ENCODE measurements around the gene SLC38A5. TPM values are rescaled to one million over a fixed set of nuclear protein-coding genes. Genes with fewer than 3 reads are reported as not detected.

The SLC38A5 gene
- total and polyA plus RNA-seq, 2 experiments from 2014 or later = 20.7 to 47.7 TPM

- no peak overlapping the region for H3K27ac Mint-ChIP-seq
- peaks cover 3% of the 10 kb centered on the region; the same call in 1 of the 3 replicates for H3K4me1 Mint-ChIP-seq
- peaks cover 4% of the 10 kb centered on the region for H3K27me3 Mint-ChIP-seq (ENCODE audit: insufficient read depth, low read depth, poor library complexity)
- H3K4me2 ChIP-seq = no peak overlapping the region
- H4K20me1 ChIP-seq (replicated peaks; ENCODE audit: insufficient read depth) = no peaks in the 10 kb centered on the region
- no peak overlapping the region for H3K27ac ChIP-seq (ENCODE audit: low read depth)
- no peaks in the 10 kb centered on the region for H3K79me2 ChIP-seq (replicated peaks; ENCODE audit: insufficient read depth)
- no peak overlapping the region for H3K4me3 ChIP-seq
- no peaks in the 10 kb centered on the region for H3K36me3 ChIP-seq (ENCODE audit: insufficient read depth)
- no peaks in the 10 kb centered on the region for H3K9me3 Mint-ChIP-seq
- H3F3A ChIP-seq (replicated peaks; ENCODE audit: low read depth) = no peaks in the 10 kb centered on the region
- no peak for ATAC-seq
- no peaks in the 10 kb centered on the region for H3K36me3 Mint-ChIP-seq (ENCODE audit: low read depth)
- no peak overlapping the region for H2AFZ ChIP-seq
- no peaks in the 10 kb centered on the region for H3K4me1 ChIP-seq (ENCODE audit: insufficient read depth)
- DNase-seq (ENCODE audit: low spot score) = no peak
- no peaks in the 10 kb centered on the region for H3K27me3 ChIP-seq (ENCODE audit: insufficient read depth)
- H3K9me2 ChIP-seq (ENCODE audit: insufficient read depth) = no peaks in the 10 kb centered on the region
- H3K4me3 Mint-ChIP-seq = no peak overlapping the region
- no peak for TF ChIP-seq POLR2AphosphoS5 (IDR thresholded peaks at IDR 0.05; ENCODE audit: low read depth)
- TF ChIP-seq CREB1 (CRISPR knock-in tag; IDR thresholded peaks at IDR 0.05; ENCODE audit: low read depth) = no peak
- no peak for TF ChIP-seq REST (IDR thresholded peaks at IDR 0.05; ENCODE audit: unreplicated experiment)
- TF ChIP-seq ZNF331 (CRISPR knock-in tag; IDR thresholded peaks at IDR 0.05; ENCODE audit: low read depth) = no peak
- no peak for TF ChIP-seq ZNF114 (CRISPR knock-in tag; IDR thresholded peaks at IDR 0.05)
Measured at GRCh38 chrX:48505481-48505880, 35.4 kb upstream of the SLC38A5 start.

GRCh38 chrX:48504261-48504660 lies 34.2 kb upstream of the SLC38A5 start:
- Histone ChIP-seq H3K27me3 (ENCODE audit: insufficient read depth) (no peaks in the 10 kb centered on the region), H3K4me3 (no peak overlapping the region), H3K4me2 (no peak overlapping the region), H3K27ac (ENCODE audit: low read depth) (no peak overlapping the region), H4K20me1 (replicated peaks; ENCODE audit: insufficient read depth) (no peaks in the 10 kb centered on the region), H2AFZ (no peak overlapping the region), H3K4me1 (ENCODE audit: insufficient read depth) (no peaks in the 10 kb centered on the region), H3K9me2 (ENCODE audit: insufficient read depth) (no peaks in the 10 kb centered on the region), H3K36me3 (ENCODE audit: insufficient read depth) (no peaks in the 10 kb centered on the region), H3K79me2 (replicated peaks; ENCODE audit: insufficient read depth) (no peaks in the 10 kb centered on the region), H3F3A (replicated peaks; ENCODE audit: low read depth) (no peaks in the 10 kb centered on the region)
- no peak for ATAC-seq
- Mint-ChIP-seq H3K4me1 (no peaks in the 10 kb centered on the region), H3K36me3 (ENCODE audit: low read depth) (no peaks in the 10 kb centered on the region), H3K27me3 (ENCODE audit: insufficient read depth, low read depth, poor library complexity) (no peaks in the 10 kb centered on the region), H3K27ac (no peak overlapping the region), H3K9me3 (no peaks in the 10 kb centered on the region), H3K4me3 (no peak overlapping the region)
- no peak for DNase-seq (ENCODE audit: low spot score)
- TF ChIP-seq REST (IDR thresholded peaks at IDR 0.05; ENCODE audit: unreplicated experiment) = no peak
- no peak for TF ChIP-seq STAT1 (IDR thresholded peaks at IDR 0.05; ENCODE audit: unreplicated experiment)
- no peak for TF ChIP-seq ZNF331 (CRISPR knock-in tag; IDR thresholded peaks at IDR 0.05; ENCODE audit: low read depth)
- no peak for TF ChIP-seq EZH2 (IDR thresholded peaks at IDR 0.05; ENCODE audit: low read depth, unreplicated experiment)
- no peak for TF ChIP-seq CTCF (conservative IDR thresholded peaks at IDR 0.05; ENCODE audit: low read depth in 2 of 2)
- TF ChIP-seq NANOG (IDR thresholded peaks at IDR 0.05; ENCODE audit: borderline replicate concordance) = no peak
- TF ChIP-seq ZNF114 (CRISPR knock-in tag; IDR thresholded peaks at IDR 0.05) = no peak
- no peak for TF ChIP-seq ETS1 (IDR thresholded peaks at IDR 0.05)
- no peak for TF ChIP-seq EZH2phosphoT487 (IDR thresholded peaks at IDR 0.05; ENCODE audit: unreplicated experiment)
- TF ChIP-seq POLR2AphosphoS5 (IDR thresholded peaks at IDR 0.05; ENCODE audit: low read depth) = no peak
